ENCODE data around the gene RAP2A. TPM values are rescaled to one million over a fixed set of nuclear protein-coding genes. Genes with fewer than 3 reads are reported as not detected.
A peak's percentile ranks its signal among the peaks of the same experiment; 100 is the strongest.

Gene RAP2A
- total and polyA plus RNA-seq, 3 experiments from 2014 or later: 3.6 to 19.8 (median 18.3) TPM

GRCh38 chr13:97423300-97424045 is 10.5 kb upstream of the RAP2A start:
- Mint-ChIP-seq H3K27me3 (peaks cover 3 to 31% of the 10 kb centered on the region in 2 donors), H3K36me3 (no peaks in the 10 kb centered on the region), H3K4me3 (no peak overlapping the region), H3K27ac (no peak overlapping the region), H3K9me3 (no peaks in the 10 kb centered on the region), H3K4me1 (no peaks in the 10 kb centered on the region)
- DNase-seq: no peak
- ChIA-PET POLR2A (interaction anchor here (1.1 kb wide), 1 partner anchor 10 kb away, joined by 3 read pairs; no protein-coding TSS in a partner anchor), CTCF (interaction anchor here (1.1 kb wide), 1 partner anchor 19 kb away, joined by 3 read pairs; no protein-coding TSS in a partner anchor)
- Histone ChIP-seq H3K9me3 (ENCODE audit: low read length) (no peaks in the 10 kb centered on the region), H3K4me3 (ENCODE audit: low read length) (no peak overlapping the region), H3K27ac (ENCODE audit: low read depth, low read length) (no peak overlapping the region), H3K4me1 (ENCODE audit: insufficient read depth, low read length) (no peaks in the 10 kb centered on the region), H3K36me3 (ENCODE audit: insufficient read depth, low read length) (no peaks in the 10 kb centered on the region), H3K27me3 (ENCODE audit: insufficient read depth, low read length, poor library complexity, severe bottlenecking) (no peaks in the 10 kb centered on the region)

- H3K4me3 ChIP-seq (ENCODE audit: low read length): no peak overlapping the region
- POLR2A ChIA-PET: interaction anchor here (0.6 kb wide), 1 partner anchor 1142 kb away, joined by 3 read pairs; no protein-coding TSS in a partner anchor
- DNase-seq: no peak
These were observed 8.4 kb upstream of the RAP2A start for GRCh38 chr13:97425590-97425989.

GRCh38 chr13:97426695-97427094 is 7.3 kb upstream of the RAP2A start:
- Mint-ChIP-seq H3K4me3 (no peak overlapping the region), H3K9me3 (no peaks in the 10 kb centered on the region), H3K27ac (no peak overlapping the region), H3K4me1 (peaks cover 0 to 2% (median 2%) of the 10 kb centered on the region in 3 donors), H3K27me3 (peaks cover 5 to 16% of the 10 kb centered on the region in 2 donors), H3K36me3 (no peaks in the 10 kb centered on the region)
- Histone ChIP-seq H3K36me3 (ENCODE audit: insufficient read depth, low read length) (no peaks in the 10 kb centered on the region), H3K9me3 (ENCODE audit: low read length) (no peaks in the 10 kb centered on the region), H3K4me1 (ENCODE audit: insufficient read depth, low read length) (no peaks in the 10 kb centered on the region), H3K27me3 (ENCODE audit: insufficient read depth, low read length, poor library complexity, severe bottlenecking) (no peaks in the 10 kb centered on the region), H3K4me3 (ENCODE audit: low read length) (no peak overlapping the region), H3K27ac (ENCODE audit: low read depth, low read length) (no peak overlapping the region)
- POLR2A ChIA-PET: no interaction called here
- CTCF ChIA-PET: no interaction called here
- no peak for DNase-seq

More at GRCh38 chr13:97425590-97425989, 8.4 kb upstream of the RAP2A start:
- Histone ChIP-seq H3K36me3 (ENCODE audit: insufficient read depth, low read length) (no peaks in the 10 kb centered on the region), H3K9me3 (ENCODE audit: low read length) (no peaks in the 10 kb centered on the region), H3K27me3 (ENCODE audit: insufficient read depth, low read length, poor library complexity, severe bottlenecking) (no peaks in the 10 kb centered on the region), H3K4me1 (ENCODE audit: insufficient read depth, low read length) (no peaks in the 10 kb centered on the region), H3K27ac (ENCODE audit: low read depth, low read length) (no peak overlapping the region)
- Mint-ChIP-seq H3K4me1 (no peaks in the 10 kb centered on the region), H3K9me3 (no peaks in the 10 kb centered on the region), H3K4me3 (no peak overlapping the region), H3K27me3 (peaks cover 5 to 22% of the 10 kb centered on the region in 2 donors), H3K27ac (no peak overlapping the region), H3K36me3 (no peaks in the 10 kb centered on the region)
- CTCF ChIA-PET: no interaction called here

GRCh38 chr13:97429681-97430081 is 4.3 kb upstream of the RAP2A start:
- H3K9me3 ChIP-seq (ENCODE audit: low read length): no peaks in the 10 kb centered on the region
- peaks cover 7 to 12% of the 10 kb centered on the region in 2 donors for H3K27me3 Mint-ChIP-seq
- peaks cover 6% of the 10 kb centered on the region for H3K4me1 ChIP-seq (ENCODE audit: insufficient read depth, low read length)
- no peaks in the 10 kb centered on the region for H3K27me3 ChIP-seq (ENCODE audit: insufficient read depth, low read length, poor library complexity, severe bottlenecking)
- no peak overlapping the region for H3K27ac ChIP-seq (ENCODE audit: low read depth, low read length)
- peaks cover 0 to 1% (median 0%) of the 10 kb centered on the region in 5 donors for H3K9me3 Mint-ChIP-seq
- no peak overlapping the region for H3K4me3 Mint-ChIP-seq
- no peak for DNase-seq
- ChIA-PET POLR2A (interaction anchor here (0.7 kb wide), 1 partner anchor 1753 kb away, joined by 3 read pairs; no protein-coding TSS in a partner anchor), CTCF (no interaction called here)
- H3K36me3 ChIP-seq (ENCODE audit: insufficient read depth, low read length): no peaks in the 10 kb centered on the region
- H3K36me3 Mint-ChIP-seq: peaks cover 0 to 16% (median 0%) of the 10 kb centered on the region in 3 donors
- H3K4me3 ChIP-seq (ENCODE audit: low read length): no peak overlapping the region
- no peak overlapping the region for H3K27ac Mint-ChIP-seq
- H3K4me1 Mint-ChIP-seq: peaks cover 9 to 14% (median 12%) of the 10 kb centered on the region in 3 donors

GRCh38 chr13:97430296-97430695 is 3.7 kb upstream of the RAP2A start:
- Histone ChIP-seq H3K36me3 (ENCODE audit: insufficient read depth, low read length) (no peaks in the 10 kb centered on the region), H3K4me3 (ENCODE audit: low read length) (no peak overlapping the region), H3K9me3 (ENCODE audit: low read length) (no peaks in the 10 kb centered on the region), H3K27ac (ENCODE audit: low read depth, low read length) (no peak overlapping the region), H3K4me1 (ENCODE audit: insufficient read depth, low read length) (peaks cover 12% of the 10 kb centered on the region), H3K27me3 (ENCODE audit: insufficient read depth, low read length, poor library complexity, severe bottlenecking) (no peaks in the 10 kb centered on the region)
- Mint-ChIP-seq H3K4me3 (no peak overlapping the region), H3K27me3 (peaks cover 7 to 8% of the 10 kb centered on the region in 2 donors), H3K27ac (no peak overlapping the region), H3K36me3 (peaks cover 0 to 18% (median 0%) of the 10 kb centered on the region in 3 donors), H3K9me3 (peaks cover 0 to 1% (median 0%) of the 10 kb centered on the region in 5 donors), H3K4me1 (peaks cover 15 to 20% (median 18%) of the 10 kb centered on the region in 3 donors)
- no peak for DNase-seq
- ChIA-PET CTCF (no interaction called here), POLR2A (no interaction called here)

- ChIA-PET POLR2A (no interaction called here), CTCF (no interaction called here)
- Histone ChIP-seq H3K4me1 (ENCODE audit: insufficient read depth, low read length) (peaks cover 19% of the 10 kb centered on the region), H3K9me3 (ENCODE audit: low read length) (no peaks in the 10 kb centered on the region), H3K4me3 (ENCODE audit: low read length) (no peak overlapping the region), H3K27ac (ENCODE audit: low read depth, low read length) (no peak overlapping the region), H3K27me3 (ENCODE audit: insufficient read depth, low read length, poor library complexity, severe bottlenecking) (no peaks in the 10 kb centered on the region), H3K36me3 (ENCODE audit: insufficient read depth, low read length) (no peaks in the 10 kb centered on the region)
- Mint-ChIP-seq H3K36me3 (peaks cover 0 to 18% (median 0%) of the 10 kb centered on the region in 3 donors), H3K4me1 (peaks cover 23 to 30% (median 26%) of the 10 kb centered on the region in 3 donors), H3K27ac (peak overlapping the region in 2 of 8 donors; percentile 35 to 99), H3K9me3 (peaks cover 0 to 1% (median 0%) of the 10 kb centered on the region in 5 donors), H3K27me3 (peaks cover 0 to 7% of the 10 kb centered on the region in 2 donors), H3K4me3 (peak overlapping the region in 6 of 7 donors; percentile 35 to 99 (median 60))
- no peak for DNase-seq
These were observed 2.7 kb upstream of the RAP2A start for GRCh38 chr13:97431171-97431764.

GRCh38 chr13:97432232-97432916 is 1.6 kb upstream of the RAP2A start:
- ChIA-PET CTCF (interaction anchor here (0.9 to 1.0 kb wide), 2 partner anchors 15 to 31 kb away, joined by 3 to 4 read pairs; no protein-coding TSS in a partner anchor), POLR2A (interaction anchor here (0.6 to 1.7 kb wide), 8 partner anchors 9 to 1756 kb away, joined by 3 to 8 read pairs (median 4); partner anchors contain the start of gene DNAJC3)
- H3K4me1 Mint-ChIP-seq: peaks cover 29 to 37% (median 36%) of the 10 kb centered on the region in 3 donors
- Histone ChIP-seq H3K27ac (ENCODE audit: low read depth, low read length) (peak overlapping the region; percentile 100), H3K9me3 (ENCODE audit: low read length) (no peaks in the 10 kb centered on the region), H3K36me3 (ENCODE audit: insufficient read depth, low read length) (no peaks in the 10 kb centered on the region), H3K4me3 (ENCODE audit: low read length) (peak overlapping the region; percentile 100), H3K27me3 (ENCODE audit: insufficient read depth, low read length, poor library complexity, severe bottlenecking) (no peaks in the 10 kb centered on the region), H3K4me1 (ENCODE audit: insufficient read depth, low read length) (peaks cover 21% of the 10 kb centered on the region)
- peaks cover 0 to 1% (median 0%) of the 10 kb centered on the region in 5 donors for H3K9me3 Mint-ChIP-seq
- H3K27ac Mint-ChIP-seq: peak overlapping the region; percentile 93 to 100 (median 100)
- peaks cover 0 to 18% (median 0%) of the 10 kb centered on the region in 3 donors for H3K36me3 Mint-ChIP-seq
- H3K4me3 Mint-ChIP-seq: peak overlapping the region; percentile 88 to 99 (median 99)
- H3K27me3 Mint-ChIP-seq: peaks cover 0 to 7% of the 10 kb centered on the region in 2 donors
- DNase-seq: no peak

All from CD8-positive, alpha-beta memory T cell (primary cell).